DMS153 treated with DMSO at 0.1 percent for 48 hours (cell line): ENCODE results near the gene NUMB.

Experiments used
- DNase-seq: peaks from one replicate; lab custom pipeline; 2025; ENCODE audit not compliant: unreplicated experiment; lab: John Stamatoyannopoulos, UW

Gene NUMB

DNA sequence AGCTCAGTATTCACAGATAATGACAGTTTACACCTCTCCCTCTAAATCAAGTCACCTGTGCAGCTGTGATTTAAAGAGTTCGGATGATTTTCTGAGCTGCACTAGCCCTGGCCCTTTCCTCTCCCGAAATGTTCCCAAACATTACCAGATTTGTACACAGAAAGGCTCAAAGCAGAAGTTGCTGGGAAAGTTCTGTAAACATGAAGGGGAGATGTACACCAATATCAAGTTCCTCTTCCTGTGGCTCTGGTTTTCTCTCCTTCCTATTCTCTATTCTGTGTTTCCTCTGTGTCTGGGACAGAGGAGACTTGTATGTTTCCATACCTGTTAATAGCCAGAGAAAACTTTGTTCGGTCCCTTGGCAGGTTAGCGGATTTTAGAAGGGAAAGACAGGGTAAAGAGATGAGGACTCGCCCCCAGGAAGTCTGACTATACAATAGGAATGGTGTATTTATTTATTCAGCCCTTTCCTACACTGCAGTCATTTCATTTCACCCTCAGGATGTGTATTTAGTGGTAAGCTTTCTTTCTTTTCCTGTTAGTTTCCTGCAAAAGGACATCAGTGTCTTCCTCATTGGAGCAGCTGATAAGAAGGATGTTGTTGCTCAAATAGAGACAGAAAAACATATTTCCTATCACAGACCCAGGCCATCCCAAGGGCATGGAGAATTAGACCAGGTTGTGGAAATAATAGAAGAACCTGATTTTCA, 7.6 kb upstream of the NUMB start:
- peak; percentile 11 for DNase-seq

GRCh38 chr14:73463411-73463810, 5.1 kb upstream of the NUMB start:
- no peak for DNase-seq

DNA sequence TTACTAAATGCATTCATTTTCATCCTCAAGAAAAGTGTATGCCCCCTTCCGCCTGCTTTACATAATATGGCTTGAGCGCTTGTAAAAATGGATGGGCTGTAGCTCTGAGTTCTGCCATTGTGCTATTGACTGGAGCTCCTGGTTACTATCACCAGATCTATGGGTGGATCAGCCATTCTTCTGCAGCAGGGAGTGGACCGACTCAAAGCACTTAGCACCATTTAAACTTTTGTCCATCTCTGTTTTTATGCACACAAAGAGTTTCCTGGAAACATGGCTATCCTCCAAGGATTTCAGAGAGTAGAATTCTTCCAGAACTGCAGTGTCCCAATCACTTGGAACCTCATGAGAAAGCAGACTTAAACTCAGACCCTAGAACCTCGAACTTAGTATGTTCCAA, 4.5 kb upstream of the NUMB start:
- no peak for DNase-seq

- peak; percentile 93 for DNase-seq
Measured at GRCh38 chr14:73462048-73462715, 3.8 kb upstream of the NUMB start.

DNA sequence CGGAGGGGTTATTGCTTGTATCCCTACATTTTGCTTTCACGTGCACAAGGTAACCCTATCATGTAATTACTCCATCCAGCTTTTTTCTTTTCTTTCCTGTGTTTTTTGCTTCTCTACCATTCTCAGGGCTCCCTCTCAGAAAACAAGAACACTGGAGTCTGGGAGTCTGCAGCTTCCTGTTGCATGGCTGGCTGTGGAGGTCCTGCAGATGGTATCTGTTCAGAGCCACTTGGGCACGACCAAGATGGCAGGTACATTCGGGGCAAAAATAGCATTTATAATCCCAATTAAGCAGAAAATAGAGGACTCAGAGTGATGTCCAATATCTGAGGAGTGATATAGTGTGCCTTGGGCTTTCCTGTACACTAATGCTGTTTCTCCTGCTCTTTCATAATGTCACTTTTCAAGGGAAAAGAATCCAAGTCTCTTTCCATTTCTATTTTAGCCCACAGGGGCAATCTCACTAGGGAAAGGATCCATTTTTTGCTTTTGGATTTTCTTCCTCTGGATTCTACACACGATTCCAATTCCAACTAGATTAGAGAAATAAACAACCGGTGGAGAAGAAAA, 3.2 kb upstream of the NUMB start:
- no peak for DNase-seq

DNA sequence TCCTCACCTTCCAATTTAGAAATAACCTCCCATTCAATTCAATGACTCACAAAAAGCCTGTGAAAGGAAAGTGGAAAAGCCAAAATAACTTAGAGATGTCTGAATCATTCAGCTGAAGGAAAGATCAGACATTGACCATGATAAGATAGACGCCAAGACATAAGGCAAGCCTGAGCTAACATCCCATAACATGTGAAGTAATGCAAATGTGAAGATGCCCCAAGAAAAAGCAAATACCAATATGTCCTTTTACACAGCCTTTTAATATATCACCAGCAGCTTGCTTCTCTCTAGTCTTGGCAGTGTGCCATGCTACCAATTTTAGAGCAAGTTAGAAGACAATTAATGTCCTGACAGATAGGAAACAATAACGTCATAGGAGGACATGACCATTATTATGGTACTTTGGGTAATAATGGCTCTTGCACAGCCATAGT, 2.4 kb upstream of the NUMB start:
- DNase-seq = no peak

DNA sequence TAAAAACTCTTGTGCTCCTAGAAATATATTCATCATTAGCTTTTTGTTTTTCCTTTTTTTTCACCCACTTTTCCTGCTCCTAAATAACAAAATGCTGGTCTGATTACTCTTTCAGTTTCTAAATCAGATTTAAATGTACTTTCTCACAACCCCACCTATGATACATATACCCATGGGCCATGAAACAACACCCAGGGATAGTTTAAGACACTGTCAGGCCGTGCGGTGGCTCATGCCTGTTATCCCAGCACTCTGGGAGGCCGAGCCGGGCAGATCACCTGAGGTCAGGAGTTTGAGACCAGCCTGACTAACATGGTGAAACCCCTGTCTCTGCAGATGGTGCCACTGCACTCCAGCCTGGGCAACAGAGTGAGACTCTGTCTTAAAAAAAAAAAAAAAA, 1.6 kb upstream of the NUMB start:
- no peak for DNase-seq

DNA sequence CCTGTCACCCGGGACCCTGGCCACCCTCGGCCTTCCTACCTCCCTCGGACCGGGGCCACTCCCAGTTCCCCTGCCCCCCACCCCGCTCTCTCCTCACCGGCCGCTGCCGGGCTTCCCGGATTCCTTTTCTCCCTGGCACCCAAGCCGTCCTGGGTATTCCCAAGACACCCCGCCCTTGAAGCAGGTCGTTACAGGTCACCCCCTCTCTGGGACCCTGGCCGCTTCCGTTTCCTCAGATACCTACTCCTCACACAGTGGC, 493 bp downstream of the NUMB start:
- DNase-seq = no peak

DNA sequence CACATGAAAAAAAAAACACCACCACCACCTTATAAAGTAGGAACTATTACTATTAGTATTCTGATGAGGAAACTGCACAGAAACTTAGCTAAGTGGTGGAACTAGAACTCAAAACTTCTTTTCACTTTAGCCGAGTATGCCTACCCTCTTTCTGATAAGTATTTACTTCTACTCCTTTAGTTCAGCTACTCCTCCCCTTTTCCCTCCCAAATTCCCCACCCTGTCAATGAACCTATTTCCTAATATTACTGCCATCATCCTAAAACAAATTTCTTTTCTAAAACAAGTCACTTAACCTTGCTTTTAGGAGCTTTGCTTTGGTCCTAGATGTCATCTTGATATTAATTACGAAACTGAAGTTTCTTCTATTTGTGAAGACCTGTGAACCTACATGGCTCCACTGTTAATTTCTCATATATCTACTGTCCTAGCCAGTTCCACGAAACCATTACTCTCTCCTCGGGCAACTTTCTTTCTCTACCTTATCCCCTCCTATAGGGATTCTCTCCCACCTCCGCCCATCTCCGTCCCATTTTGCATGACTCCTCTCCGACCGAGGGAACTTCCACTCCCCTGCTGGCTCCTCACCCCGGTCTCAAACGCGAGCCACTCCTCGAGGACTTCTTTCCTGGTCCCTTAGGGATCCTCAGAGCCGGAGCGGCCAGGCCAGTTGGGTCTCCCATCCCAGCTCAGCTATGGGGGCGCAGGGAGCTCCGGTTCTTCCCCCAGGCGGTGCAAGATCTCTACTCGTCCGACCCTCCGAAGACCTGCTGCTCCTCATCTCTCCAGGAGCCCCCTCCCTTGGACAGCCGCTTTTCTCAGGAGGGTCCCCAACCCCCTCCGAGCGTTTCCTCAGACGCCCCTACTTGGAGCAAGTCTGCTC, 1.1 kb downstream of the NUMB start:
- DNase-seq = no peak

DNA sequence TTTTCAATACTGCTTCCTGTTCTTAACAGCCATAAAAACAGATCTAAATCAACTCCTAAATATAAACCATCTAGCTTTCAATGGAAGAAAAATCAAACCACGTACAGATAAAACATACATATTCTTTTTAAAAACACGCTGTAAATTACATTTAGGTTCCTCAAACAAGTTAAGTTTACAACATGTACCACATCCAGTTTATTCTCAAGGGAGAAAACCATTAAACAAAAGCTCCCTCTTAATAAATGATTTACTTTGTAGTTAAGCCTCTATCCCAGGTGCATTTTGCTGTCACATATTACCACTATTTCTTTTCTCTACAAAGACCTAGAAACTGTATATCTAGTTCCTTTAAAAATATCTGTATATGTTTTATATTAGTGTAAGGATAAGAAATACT, 3.1 kb downstream of the NUMB start:
- no peak for DNase-seq

DNA sequence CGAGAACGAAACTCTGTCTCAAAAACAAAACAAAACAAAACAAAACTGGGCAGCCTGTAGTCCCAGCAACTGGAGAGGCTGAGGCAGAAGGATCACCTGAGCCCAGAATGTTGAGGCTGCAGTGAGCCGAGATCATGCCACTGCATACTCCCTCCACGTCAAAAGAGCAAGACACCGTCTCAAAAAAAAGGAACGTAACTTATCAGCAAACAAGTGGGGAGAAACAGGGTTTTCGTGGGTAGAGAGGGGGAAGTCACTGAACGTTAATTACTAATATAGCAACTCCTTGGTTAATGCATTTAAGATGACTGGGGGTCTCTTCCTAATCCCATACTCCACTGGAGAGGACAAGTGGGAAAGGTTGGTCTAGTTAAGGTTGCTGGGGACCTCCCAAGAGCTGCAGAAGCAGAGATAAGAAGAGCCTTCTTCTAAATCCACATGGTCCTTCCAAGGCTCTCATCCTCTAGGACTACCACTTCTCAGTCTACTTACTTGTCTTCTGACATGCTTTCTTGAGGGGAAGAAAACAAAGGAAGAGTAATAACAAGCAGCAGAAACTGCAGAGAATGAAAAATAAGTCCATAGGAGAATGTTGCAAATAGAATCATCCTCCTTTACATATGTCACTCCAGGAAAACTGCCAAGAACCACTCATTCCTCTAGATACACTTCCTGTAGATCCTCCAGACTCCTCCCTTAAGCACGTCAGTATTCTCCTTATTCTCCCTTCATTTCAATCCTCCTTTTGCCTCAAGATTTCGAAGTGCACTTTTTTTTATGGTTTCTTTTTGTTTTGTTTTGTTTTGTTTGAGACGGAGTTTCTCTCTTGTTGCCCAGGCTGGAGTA, 5.8 kb downstream of the NUMB start:
- DNase-seq = no peak

DNA sequence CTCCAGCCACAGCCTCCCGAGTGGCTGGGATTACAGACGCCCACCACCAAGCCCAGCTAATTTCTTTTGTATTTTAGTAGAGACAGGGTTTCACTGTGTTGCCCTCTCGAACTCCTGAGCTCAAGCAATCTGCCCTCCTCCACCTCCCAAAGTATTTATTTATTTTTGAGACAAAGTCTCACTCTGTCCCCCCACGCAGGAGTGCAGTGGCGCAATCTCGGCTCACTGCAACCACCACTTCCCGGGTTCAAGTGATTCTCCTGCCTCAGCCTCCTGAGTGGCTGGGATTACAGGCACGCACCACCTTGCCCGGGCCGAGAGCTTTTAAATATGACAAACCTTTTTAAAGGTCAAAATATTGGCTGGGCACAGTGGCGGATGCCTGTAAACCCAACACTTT, 14.6 kb downstream of the NUMB start:
- DNase-seq = no peak

GRCh38 chr14:73441286-73441685, 17.1 kb downstream of the NUMB start:
- DNase-seq = no peak

DNA sequence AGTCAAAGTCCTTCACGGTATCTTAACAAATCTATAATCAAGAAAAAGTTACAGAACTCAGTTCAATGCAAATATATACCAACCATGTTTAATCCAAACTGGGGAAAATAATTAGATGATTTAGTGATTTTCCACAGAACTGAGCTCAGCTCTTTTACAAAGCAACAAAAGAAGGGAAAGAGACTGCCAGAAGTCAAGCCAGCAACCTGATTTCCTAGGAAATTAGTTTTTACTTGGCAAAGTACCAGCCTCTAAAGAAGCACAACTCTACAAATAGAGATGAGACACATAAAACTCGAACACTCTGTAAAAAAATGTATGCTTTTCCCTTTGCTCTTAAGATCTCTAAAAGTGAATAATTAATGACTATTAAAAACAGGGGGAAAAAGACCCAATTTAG, 19.4 kb downstream of the NUMB start:
- no peak for DNase-seq

GRCh38 chr14:73437206-73437605, 21.1 kb downstream of the NUMB start:
- no peak for DNase-seq

DNA sequence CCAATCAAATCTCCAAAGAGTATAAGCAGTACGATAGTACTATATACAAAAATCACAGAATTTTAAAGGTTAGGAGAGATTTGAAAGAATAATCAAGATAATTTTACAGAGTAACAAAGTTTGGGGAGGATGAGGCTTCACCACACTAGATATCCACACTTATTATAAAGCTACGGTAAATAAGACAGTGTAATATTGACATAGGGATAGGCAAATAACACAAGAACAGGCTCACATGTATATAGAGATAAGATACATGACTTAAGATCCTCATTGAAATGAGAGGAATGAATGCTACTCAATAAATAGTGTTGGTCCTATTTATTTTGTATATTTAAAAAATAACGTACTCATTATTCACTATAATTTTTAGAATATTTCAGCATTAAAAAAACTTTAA, 26.2 kb downstream of the NUMB start:
- no peak for DNase-seq

DNA sequence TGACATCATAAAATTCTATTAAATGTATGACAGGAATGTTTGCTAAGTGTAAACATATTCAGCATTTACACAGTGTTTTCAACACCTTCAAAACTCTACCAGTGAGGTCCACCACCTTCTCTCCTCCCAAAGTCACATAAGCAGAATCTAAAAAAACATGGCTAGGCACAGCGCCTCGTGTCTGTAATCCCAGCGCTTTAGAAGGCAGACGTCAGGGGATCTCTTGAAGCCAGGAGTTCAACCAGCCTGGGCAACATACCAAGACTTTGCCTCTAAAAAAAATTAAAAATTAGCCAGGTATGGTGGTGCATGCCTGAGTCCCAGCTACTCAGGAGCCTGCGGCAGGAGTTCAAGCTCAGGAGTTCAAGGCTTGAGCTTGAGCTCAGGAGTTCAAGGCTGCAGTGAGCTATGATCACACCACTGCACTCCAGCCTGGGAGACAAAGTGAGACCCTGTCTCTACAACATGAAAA, 30.0 kb downstream of the NUMB start:
- no peak for DNase-seq

- DNase-seq = no peak
Measured at GRCh38 chr14:73427516-73428264, 30.7 kb downstream of the NUMB start.

- no peak for DNase-seq
Measured at GRCh38 chr14:73426877-73427276, 31.5 kb downstream of the NUMB start.

DNA sequence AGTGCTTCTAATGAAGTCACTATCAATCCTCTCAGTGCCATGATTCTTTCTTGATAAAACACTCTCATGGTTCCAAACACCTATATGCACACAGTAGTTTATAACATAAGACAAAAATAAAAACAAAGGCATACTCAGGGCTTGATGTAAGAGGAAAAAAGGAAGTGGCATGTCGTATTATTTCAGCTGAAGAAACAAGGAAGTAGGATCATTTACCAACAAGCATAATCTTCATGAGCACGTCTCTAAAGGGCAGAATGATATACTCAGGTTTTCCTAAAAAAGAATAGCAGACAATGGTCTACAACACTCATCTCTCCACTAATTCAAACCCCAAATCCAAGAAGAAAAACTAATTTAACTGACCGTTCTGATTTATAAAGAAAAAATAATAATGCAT, 33.9 kb downstream of the NUMB start:
- DNase-seq = no peak
